Stimulated activated CD8-positive, alpha-beta memory T cell treated with anti-CD3 and anti-CD28 coated beads, Interleukin-7, amount 100 ng/mL, for 1 hour (primary cell): Measurements from ENCODE around the gene BMF.
"Not testable (repeated sequence)": the region's sequence is repeated elsewhere in the genome, so short reads cannot be mapped to it uniquely, and the experiment has no call there.

Experiments
- DNase-seq, 2 donors: peaks; one replicate each; pipeline ENCODE4 v3.0.0-alpha.2; 2020; ENCODE audit warnings: low read depth in 2 of 2

The BMF gene

DNA sequence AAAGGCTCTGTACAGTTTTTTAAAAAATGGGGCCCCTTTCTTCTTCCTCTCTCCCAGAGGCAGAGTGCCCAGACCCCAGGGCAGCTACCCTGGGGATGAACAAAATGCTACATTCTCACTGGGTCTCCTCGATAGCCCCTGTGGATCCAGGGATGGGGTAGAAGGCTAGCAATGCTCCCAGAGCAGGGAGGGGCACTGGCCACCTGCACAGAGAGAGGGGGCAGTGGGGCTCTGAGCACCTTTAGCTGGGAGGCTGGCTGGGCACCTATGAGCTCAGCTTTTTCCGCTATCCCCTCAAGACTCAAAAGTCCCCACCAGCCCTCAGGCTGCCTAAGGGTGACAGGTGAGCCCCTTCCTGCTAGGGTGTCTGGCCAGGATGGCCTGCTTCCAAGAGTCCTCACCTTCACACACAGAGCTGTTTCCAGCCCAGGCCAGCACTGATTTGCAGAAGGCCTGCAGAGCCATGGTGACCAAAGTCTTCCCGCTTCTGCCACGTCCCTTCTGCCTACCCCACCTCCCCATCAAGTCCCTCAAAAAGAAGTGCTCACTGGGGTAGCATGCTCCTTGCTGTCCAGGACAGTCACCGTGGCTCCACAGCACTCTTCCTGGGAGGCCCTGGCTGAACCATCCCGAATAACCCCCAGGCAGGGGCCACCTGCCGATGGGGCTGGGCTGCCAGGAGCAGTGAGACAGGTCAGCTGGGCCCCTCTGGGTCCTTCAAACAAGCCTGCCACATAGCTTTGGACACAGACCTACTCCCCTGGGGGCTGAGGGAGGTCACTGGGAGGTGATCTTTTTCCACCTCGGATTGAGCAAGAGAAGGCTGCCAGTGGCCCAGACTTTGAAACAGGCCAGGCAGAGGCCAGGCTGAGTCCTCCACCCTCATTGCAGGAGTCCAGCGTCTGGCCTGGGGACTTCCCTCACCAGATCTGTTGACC, 20.4 kb downstream of the BMF start:
- no peak for DNase-seq

- no peak for DNase-seq
Observed at GRCh38 chr15:40087068-40087810, 21.4 kb downstream of the BMF start.

- no peak for DNase-seq
Observed at GRCh38 chr15:40085266-40085665, 23.4 kb downstream of the BMF start.

- DNase-seq, result no peak
Observed at GRCh38 chr15:40084650-40085049, 24.0 kb downstream of the BMF start.

DNA sequence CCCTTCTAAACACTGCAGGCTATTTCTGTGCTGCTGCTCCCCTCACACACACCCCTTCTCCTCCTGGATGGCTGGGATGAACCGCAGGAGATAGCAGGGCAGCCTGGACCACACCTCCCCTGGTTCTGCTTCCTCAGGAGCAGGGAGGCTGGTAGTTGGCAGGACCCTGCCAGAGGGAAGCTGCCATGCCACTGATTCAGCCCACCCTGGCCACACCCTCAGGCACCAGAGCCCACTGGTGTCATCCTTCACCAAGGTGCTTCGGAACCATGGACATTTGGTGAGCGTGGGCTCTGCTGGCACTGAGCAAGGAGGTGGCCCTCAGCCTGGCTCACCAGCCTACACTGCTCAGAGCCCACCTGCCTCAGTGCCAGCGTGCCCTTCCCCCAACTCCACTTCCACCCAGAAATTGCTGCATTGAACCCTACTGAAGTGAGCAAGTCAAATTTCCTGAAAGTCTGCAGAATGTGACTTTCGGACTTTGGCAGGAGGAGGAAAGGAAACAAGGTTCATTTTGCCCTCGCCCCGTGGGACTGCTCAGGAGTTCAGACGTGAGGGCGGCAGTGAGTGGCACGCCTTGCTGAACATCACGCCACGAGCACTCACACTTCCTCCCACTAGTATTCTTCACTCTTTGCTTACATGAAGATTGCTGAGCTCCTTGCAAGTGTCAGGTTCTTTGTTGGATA, 26.3 kb downstream of the BMF start:
- no peak for DNase-seq

DNA sequence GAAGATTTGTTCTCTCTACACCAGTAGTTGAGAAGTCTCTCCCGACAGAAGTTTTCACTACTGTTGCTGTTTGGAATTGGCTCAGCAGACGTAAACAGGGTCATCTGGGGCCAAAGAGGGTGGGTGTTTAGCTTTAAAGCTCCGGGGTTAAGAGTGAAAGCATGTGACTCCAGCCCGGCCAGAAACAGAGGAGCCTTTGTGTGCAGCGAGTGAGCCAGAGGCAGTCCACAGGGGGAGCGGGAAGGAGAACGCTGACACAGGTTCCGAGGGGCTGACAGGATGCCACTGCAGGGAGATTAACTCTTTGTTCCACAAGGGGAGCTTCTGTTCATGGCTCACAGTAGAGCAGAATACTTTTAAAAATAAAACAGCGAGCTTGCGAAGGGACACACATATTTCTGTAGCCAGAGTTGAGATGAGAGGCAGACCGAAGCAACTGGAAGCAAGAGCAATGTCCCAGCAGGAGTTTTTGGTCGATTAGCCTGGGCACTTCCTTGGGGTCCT, 26.9 kb downstream of the BMF start:
- no peak for DNase-seq

GRCh38 chr15:40080847-40081246, 27.8 kb downstream of the BMF start:
- DNase-seq, result no peak

DNA sequence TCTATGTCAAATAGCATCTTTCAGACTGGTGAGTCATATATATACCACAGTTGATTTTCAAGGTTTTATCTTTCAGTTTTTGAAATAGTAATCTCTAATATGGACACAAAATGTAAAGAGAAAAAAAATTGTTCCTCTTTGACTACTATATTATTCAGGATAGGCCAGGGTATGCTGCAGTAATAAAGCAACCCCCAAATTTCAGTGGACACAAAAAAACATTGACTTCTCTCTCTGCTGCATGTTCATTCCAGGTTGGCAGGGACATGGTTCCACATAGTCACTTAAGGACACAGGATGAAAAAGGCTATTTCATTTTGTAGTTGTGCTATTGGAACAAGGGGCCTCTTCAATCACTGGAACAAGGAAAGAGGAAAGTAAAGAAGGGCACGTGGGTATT, 28.6 kb downstream of the BMF start:
- DNase-seq, result no peak

GRCh38 chr15:40079456-40079855, 29.2 kb downstream of the BMF start:
- no peak for DNase-seq

GRCh38 chr15:40075298-40076044, 33.2 kb downstream of the BMF start:
- no peak for DNase-seq

DNA sequence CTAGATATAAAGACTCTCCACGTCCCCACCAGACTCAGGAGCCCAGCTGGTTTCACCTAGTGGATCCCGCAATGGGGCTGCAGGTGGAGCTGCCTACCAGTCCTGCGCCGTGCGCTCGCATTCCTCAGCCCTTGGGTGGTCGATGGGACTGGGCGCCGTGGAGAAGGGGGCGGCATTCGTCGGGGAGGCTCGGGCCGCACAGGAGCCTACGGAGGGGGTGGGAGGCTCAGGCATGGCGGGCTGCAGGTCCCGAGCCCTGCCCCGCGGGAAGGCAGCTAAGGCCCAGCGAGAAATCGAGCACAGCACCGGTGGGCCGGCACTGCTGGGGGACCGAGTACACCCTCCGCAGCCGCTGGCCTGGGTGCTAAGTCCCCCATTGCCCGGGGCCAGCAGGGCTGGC, 34.0 kb downstream of the BMF start:
- not testable (repeated sequence) for DNase-seq

DNA sequence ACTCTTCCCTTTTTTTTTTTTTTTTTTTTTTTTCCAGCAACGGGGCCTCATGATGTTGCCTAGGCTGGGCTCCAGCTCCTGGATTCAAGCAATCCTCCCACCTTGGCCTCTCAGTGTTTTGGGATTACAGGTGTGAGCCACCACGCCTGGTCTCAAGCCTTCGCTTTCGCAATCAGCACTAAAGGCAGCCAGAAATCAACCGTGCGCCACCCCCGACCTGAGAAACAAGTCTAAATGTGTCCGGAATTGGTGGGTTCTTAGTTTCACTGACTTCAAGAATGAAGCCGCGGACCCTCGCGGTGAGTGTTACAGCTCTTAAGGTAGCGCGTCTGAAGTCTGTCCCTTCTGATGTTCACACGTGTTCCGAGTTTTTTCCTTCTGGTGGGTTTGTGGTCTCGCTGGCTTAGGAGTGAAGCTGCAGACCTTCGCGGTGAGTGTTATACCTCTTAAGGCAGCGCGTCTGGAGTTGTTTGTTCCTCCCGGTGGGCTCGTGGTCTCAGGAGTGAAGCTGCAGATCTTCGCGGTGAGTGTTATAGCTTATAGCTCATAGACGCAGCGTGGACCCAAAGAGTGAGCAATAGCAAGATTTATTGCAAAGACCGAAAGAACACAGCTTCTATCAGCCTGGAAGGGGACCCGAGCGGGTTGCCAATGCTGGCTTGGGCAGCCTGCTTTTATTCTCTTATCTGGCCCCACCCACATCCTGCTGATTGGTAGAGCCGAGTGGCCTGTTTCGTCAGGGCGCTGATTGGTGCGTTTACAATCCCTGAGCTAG, 34.8 kb downstream of the BMF start:
- DNase-seq, result not testable (repeated sequence)

DNA sequence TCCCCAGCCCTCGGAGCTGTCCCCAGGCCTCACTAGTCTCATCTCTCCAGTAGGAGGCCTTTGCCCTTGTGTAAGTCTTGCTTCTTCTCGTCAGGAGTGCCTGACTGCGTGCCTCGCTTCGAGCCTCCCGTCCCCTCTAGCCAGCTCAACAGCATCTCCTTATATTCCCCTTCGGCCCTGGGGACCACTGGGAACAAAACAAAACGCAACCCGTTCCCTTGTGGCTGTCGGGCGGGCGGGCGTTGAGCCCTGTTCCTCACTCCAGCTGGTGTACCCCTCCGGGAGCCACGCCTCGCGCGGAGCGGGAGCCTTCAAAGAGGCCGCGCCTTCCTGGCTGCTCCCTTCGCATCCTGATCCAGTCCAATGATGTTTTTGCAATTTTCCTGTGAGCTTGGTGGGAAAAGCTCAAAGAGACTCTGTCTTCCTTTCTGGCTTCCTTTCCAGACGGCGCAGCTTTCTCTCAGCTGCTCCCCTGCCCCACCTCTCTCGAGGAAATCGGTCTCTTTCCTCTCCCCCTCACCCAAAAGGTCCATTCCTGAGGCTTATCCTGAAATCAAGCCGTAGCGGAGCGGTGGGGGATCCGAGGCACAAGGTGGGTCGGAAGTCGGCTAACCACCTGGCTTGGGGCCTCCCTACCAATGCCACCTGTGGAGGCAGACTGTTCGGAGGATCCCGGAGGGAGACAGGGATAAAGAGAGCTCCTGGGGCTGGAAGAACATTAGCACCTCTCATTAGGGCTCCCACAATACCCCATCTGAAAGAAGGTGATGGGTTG, 36.3 kb downstream of the BMF start:
- DNase-seq, result no peak

GRCh38 chr15:40070608-40071218, 38.0 kb downstream of the BMF start:
- DNase-seq, result no peak

DNA sequence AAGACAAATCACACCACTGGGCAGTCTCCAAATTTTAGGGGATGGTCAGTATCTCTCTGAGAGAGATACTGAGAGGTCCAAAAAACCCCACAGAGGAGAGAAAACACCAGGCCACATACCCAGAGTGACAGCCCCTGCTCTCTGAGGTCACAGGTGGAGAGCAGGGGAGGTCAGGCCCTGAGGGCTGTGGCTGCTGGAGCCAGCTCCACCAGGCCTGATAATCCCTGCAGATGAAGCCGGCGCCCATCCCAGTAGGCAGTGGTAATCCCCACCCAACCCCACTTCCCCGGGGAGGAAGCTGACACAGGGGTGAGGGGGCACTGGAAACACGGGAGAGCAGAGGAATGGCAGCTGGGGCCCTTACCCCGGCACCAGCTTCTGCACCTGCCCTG, 38.5 kb downstream of the BMF start:
- no peak for DNase-seq

- DNase-seq, result no peak
Observed at GRCh38 chr15:40069178-40070165, 39.2 kb downstream of the BMF start.

GRCh38 chr15:40067921-40068624, 40.6 kb downstream of the BMF start:
- DNase-seq, result no peak

DNA sequence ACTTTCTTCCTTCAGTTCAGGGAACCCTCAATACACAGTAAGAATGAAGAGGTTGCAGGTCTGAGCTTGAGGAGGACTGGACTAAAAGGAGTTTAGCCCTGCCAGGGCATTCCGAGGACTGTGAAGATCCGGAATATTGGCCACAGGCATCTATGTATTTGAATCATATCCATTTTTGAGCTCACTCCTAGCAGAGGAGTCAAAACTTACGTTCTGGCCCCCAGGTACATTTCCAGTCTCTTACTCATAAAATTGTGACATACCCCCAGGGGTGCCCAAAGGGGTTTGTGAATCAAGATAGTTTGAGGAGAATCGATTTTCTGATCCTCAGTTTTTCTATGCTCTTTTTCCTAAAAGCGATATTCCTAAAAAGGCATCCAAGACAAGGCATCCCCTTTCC, 42.1 kb downstream of the BMF start:
- DNase-seq, result no peak
